GOT3 (cell line): ENCODE measurements around the gene DDX55.
"Not testable (repeated sequence)": the region's sequence is repeated elsewhere in the genome, so short reads cannot be mapped to it uniquely, and the experiment has no call there.

Source experiments
- DNase-seq: peaks from one replicate; lab custom pipeline; 2025; ENCODE audit warnings: mixed read lengths; lab: John Stamatoyannopoulos, UW

DDX55 gene, protein sequence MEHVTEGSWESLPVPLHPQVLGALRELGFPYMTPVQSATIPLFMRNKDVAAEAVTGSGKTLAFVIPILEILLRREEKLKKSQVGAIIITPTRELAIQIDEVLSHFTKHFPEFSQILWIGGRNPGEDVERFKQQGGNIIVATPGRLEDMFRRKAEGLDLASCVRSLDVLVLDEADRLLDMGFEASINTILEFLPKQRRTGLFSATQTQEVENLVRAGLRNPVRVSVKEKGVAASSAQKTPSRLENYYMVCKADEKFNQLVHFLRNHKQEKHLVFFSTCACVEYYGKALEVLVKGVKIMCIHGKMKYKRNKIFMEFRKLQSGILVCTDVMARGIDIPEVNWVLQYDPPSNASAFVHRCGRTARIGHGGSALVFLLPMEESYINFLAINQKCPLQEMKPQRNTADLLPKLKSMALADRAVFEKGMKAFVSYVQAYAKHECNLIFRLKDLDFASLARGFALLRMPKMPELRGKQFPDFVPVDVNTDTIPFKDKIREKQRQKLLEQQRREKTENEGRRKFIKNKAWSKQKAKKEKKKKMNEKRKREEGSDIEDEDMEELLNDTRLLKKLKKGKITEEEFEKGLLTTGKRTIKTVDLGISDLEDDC

DNA sequence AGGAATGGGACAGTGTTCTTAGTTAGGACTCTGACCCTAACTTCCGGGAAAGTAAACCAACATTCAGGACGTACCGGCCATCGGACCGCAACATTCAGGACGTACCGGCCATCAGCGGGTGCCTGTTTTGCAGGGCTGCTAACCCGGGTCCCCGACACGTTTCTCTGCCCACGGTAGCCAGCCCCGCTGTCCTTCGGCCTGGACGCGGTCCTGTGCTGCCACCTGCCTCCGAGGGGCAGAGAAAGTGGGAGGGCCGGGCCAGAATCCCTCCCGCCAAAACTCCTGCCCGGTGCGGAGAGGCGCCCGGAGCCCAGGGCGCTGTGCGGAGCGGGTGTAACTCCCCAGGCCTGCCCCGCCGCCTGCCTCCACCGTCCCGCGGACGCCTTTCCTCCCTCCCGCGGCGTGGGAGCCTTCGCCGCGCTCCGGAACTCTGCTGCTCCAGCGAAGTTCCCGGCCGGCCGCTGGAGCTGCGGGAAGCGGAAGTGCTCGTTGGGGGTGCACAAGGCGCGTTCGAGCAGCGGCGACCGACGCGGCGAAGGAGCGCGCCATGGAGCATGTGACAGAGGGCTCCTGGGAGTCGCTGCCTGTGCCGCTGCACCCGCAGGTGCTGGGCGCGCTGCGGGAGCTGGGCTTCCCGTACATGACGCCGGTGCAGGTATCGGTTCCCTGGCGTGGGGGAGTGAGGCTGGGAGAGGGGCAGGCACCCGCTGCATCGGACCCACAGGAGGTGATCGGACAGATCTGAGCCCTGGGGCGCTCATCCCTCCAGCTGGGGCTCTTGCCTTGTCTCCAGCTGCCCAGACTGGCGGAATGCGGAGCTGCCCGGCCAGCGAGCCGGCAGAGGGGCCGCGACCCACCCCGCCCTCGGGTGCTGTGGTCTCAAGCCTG is at the start of gene DDX55:
TSS of gene DDX55 (plus strand) at position 498 of the 888 bp plus-strand sequence. CDS start at position 548, 50 bp downstream.
- DNase-seq, result peak; percentile 42

DNA sequence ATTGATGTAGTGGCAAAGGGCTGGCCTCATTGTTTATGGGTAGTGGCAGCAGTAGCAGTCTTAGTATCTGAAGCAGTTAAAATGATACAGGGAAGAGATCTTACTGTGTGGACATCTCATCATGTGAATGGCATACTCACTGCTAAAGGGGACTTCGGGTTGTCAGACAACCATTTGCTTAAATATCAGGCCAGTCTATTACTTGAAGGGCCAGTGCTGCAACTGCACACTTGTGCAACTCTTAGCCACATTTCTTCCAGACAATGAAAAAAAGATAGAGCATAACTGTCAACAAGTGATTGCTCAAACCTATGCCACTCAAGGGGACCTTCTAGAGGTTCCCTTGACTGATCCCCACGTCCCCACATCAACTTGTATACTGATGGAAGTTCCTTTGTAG is 47.8 kb upstream of the DDX55 start:
- DNase-seq, result not testable (repeated sequence)

DNA sequence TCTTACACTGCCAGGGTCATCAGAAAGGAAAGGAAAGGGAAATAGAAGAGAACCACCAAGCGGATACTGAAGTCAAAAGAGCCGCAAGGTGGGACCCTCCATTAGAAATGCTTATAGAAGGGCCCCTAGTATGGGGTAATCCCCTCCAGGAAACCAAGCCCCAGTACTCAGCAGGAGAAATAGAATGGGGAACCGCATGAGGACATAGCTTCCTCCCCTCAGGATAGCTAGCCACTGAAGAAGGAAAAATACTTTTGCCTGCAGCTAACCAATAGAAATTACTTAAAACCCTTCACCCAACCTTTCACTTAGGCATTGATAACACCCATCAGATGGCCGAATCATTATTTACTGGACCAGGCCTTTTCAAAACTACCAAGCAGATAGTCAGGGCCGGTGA is 47.1 kb upstream of the DDX55 start:
- DNase-seq, result not testable (repeated sequence)

DNA sequence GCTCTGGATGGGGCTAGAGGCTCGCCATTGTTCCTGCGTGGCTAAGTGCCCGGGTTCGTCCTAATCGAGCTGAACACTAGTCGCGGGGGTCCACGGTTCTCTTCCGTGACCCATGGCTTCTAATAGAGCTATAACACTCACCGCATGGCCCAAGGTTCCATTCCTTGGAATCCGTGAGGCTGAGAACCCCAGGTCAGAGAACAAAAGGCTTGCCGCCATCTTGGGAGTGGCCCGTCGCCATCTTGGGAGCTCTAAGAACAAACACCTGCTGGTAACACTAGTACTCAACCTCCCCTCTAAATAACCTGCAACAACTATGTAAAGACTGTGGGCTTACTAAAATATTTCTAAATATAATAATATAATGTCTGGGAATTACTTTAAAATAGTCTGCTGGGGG is 43.4 kb upstream of the DDX55 start:
- DNase-seq, result not testable (repeated sequence)

DNA sequence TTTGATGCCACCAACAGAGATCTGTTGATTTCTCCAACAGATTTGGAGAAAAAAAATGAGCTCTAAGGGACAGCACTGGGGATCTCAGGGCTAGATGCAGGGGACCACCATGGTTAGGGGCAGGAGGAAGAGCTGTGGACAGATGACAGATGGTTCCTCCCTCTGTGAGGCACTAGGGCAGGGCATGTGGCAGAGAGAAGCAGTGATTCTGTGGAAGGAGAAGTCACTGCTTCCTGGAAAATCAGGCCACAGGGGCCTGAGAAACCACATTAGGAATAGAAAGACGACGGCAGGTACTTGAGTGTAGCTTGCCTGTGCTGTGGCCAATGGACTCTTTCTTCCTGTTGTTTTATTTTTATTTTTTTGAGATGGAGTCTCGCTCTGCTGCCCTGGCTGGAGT is 42.4 kb upstream of the DDX55 start:
- no peak for DNase-seq

DNA sequence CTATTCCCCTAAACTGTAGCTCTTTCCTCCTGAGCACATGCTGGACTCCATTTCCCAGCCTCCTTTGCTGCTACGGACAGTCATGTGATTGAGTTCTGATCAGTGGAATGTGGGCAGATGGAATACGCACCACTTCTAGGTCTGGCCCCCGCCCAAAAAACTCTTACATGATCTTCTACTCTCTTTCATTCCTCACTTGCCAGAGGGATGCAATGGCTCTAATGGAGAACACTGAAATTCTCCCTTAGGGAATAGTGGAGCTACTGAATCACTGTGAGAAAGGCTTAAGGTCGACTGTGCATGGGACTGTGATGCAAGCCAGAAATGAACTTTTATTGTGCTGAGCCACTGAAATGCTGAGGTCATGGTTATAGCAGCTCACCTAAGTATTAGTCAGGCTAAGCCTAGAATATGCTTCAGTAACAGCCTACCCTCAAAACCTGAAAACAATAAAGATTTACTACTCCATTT is 30.5 kb upstream of the DDX55 start:
- peak; percentile 44 for DNase-seq

DNA sequence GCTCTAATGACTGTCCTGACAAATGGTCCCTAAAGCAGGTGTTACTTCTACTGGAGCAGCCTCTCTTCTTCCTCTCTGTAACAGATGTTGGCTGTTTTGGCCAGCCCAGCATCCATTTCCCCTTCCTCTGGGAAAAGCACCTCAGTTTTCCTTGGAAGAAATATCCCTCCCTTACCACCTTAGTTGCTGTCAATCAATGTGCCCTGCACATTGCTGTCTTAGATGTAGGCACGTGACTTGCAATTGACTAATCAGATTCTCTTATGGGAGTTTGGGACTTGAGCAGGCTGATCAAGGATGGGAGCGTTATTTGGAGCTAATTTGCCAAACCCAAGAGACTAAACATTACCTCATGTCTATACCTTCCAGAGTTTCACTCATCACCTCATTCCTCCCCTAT is 29.5 kb upstream of the DDX55 start:
- no peak for DNase-seq

DNA sequence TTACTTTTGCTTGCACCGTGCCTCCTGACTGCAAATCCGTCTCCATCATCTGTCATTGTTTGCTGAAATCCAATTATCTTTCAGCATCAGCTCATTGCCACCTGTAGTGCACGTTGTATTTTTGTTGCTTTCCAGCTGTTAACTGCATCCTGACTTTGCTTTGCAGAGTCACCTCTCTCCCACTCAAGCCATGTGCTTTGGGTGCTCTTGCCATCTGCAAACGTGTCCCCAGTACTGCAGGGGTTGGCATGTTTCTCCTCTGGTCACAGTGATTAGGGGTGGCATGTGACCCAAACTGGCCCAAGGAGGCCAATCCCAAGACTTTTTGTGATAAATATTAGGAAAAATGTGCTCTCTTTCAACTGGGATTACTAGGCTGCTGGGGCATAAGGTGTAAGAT is 28.0 kb upstream of the DDX55 start:
- DNase-seq, result no peak

DNA sequence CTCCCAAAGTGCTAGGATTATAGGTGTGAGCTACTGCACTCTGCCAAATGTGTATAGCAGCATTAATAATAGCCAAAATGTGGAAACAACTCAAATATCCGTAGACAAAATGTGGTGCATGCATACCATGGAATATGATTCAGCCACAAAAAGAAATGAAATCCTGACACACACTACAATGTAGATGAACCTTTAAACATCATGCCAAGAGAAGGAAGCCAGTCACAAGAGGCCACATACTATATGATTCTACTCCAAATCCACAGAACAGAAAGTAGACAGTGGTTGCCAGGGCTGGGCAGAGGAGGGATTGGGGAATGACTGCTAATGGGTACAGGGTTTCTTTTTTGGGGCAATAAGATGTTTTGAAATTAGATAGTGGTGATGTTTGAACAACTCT is 25.3 kb upstream of the DDX55 start:
- no peak for DNase-seq

DNA sequence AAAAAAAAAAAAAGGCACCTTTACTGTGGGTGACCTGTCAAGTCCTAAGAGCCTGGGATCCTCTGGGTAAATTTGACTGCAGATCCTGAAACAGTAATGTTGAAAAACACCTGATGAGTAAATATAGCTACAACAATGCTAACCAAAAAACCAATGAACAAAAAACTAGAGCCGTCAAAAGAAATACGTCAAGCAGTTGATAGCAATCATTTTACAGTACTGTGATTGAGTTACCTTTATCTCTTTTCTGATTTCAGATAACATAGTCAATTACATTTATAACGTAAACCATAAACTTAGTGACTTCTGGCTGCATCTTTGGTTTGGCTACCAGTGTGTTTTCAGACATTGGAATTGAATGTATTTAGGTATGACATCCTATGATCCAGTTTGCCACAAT is 23.7 kb upstream of the DDX55 start:
- no peak for DNase-seq

DNA sequence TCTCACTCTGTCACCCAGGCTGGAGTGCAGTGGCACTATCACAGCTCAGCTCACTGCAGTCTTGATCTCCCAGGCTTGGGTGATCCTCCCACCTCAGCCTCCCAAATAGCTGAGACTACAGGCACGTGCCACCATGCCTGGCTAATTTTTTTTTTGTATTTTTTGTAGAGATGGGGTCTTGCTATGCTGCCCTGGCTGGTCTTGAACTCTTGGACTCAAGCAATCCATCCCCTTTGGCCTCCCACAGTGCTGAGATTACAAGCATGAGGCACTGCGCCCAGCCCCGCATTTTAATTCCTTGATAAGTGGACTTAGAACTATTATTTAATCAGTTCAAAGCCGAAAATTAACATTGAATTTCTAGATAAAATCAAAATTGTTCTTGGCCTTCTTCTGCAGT is 23.1 kb upstream of the DDX55 start:
- DNase-seq, result not testable (repeated sequence)

DNA sequence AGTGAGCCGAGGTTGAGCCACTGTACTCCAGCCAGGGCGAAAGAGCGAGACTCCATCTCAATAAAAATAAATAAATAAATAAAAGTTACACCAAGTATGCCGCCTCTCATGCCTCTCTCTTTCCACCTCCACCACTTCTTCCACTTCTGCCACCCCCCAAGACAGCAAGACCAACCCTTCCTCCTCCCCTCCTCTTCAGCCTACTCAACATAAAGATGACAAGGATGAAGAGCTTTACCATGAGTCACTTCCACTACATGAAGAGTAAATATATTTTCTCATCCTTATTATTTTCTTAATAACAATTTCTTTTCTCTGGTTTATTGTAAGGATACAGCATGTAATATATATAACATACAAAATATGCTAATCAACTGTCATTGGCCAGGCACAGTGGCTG is 21.1 kb upstream of the DDX55 start:
- no peak for DNase-seq

DNA sequence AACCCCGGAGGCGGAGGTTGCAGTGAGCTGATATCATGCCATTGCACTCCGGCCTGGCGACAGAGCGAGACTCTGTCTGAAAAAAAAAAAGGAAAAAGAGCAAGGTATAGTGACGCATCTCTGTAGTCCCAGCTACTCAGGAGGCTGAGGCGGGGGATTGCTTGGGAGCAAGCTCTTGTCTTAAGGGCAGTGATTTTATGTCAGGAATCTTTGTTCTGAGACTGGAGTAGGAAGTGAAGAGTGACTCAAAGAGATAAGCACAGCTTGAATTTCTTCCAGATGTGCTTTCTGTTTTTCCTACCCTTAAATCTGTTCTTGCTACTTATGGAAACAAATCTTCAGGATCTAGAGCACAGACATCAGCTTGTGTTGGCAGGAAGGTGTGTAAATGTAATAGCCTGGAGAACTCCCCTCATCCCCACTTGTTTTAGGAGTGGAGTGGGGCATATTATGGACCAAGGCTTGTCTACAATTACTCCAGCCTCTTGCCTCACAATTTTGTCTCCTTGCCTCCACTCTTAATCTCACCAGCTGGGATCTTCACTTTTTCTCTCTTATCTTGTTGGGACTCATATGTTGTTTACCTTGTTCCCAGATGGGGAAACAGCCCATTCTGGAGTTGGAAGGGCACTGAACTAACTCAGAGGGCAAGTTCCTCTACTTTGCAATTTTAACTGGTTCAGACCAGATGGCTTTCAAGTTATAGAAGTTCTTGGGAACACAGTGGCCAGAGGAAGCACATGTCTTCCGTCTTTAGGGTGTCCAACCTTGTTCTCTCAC is 10.0 kb upstream of the DDX55 start:
- DNase-seq, result no peak

DNA sequence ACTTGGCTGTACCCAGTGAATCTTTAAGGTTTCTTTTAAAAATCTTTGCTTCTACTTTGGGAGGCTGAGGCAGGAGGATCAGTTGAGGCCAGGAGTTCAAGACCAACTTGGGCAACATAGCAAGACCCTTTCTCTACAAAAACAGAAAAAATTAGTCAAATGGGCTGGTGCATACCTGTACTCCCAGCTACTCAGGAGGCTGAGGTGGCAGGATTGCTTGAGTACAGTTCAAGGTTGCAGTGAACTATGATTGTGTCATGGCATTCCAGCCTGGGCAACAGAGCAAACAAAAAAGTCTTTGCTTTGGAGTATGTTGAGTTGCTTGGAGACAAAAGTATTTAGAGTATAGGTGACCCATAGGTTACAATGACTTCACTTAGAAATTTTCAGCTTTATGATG is 6.2 kb upstream of the DDX55 start:
- no peak for DNase-seq

DNA sequence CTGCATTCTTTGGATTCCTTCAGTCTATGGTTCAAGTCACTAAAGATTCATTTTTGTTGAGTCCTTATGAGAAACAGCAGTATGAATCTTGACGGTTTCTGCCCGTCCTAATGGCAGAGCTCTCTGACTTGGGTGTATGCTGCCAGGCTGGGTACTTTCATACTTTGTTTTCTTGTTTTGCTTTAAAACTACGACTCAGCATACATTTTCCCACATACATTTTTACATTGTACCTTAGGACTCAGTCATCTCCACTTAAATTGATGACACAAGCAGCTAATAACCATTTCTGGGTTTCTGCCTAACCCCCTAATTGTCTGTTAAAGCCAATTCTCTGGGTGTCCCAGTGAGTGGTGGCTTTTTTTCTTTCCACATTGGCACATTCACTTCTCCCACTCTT is 4.8 kb upstream of the DDX55 start:
- DNase-seq, result no peak

DNA sequence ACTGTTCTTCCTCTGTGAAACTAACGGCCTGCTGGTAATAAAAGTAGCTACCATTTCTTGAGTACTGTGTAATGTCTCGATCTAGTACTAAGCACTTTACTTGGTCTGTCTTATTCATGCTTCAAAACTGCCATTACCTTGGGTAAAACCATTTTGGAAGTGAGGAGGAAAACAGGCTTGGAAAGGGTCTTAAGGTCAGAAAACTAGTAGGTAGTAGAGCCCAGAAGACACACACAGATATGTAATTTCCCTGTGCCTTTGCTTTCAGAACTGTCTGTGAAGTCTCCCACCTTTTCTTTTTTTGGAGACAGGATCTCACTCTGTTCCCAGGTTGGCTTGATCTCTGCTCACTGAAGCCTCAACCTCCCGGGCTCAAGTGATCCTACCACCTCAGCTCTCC is 3.4 kb upstream of the DDX55 start:
- DNase-seq, result no peak

DNA sequence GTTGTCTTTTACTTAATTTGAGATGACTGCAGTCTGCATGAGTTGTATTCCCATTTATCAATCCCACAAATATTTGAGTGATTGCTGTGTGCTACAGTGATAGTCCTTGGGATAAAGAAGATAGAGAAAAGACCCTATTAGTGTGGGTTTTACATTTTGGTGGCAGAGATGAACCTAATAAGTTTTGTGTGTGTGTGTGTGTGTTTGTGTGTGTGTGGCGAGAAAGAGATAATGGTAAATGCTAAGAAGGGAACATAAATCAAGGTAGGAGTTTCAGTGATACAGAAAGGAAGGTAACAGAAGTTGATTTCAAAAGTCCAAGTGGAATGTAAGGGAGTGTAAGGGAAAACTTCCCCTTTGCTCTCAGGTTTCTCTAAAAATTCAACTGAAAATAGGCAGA is 2.6 kb upstream of the DDX55 start:
- no peak for DNase-seq

DNA sequence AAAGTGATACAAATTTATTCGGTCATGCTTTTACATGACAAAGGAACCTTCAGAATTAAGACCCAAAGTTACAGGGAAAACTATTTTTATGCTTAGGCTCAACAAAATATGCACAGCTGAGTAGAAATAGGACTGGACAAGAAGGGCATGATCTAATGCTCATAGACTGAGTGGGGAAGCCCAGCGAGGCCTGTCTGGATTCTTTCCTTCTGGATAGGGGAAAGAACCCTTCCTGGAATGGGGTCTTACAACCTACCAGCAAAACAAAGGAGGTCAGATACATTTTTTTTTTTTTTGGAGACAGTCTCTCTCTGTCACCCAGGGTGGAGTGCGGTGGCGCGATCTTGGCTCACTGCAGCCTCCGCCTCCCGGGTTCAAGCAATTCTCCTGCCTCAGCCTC is 2.2 kb upstream of the DDX55 start:
- no peak for DNase-seq

DNA sequence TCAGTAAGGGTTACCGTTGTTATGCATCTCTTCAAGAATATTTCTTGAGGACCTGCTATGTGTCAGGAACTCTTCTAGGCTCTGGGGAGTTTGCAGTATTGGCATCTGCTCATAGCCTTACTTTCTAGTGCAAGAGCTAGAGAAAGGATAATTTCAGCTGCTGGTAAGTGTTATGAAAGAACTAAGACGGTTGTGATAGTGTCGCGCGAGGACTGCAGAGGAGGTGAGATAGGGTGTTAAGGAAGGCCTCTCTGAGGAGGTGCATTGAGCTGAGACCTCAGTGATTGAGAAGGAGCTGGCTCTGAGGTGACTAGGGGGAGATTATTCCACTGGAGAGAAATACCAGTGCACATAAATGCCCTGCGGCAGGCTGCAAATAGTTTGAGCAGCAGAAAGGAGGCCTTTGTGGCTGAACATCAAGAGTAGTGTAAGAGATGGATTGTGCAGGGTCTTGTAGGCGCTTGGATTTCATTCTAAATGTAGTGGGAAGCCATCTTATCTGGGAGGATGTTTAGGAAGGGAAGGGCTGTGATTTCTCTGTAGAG is 824 bp downstream of the DDX55 start:
- no peak for DNase-seq

DNA sequence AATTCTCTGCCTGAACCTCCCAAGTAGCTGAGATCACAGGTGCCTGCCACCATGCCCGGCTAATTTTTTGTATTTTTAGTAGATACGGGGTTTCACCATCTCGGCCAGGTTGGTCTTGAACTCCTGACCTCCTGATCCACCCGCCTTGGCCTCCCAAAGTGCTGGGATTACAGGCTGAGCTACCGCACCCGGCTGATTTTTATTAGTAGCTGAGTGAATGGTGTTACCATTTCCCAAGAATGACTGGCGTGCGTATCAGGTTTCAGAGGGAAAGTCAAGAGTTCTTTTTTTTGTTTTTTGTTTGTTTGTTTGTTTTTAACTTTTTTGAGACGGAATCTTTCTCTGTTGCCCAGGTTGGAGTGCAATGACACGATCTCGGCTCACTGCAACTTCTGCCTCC is 1.6 kb downstream of the DDX55 start:
- not testable (repeated sequence) for DNase-seq

DNA sequence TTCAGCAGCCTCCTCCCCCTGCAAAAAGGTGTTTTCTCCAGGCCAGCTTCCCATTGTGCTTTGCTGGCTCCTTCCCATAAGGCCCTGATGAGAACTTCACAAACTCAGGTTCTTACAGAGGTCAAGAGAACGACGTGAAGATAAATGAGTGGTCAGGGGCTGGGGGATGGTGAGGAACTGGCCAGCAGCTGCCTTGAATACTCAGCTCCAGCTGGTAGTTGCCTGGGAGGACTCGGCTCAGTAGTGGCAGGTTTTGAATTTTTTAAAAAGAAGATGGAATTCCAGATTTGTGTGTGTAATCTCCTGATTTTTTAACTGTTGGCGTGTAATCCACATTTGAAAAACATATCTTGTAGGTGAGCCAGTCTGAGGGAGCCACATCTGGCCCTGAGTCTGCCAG is 5.9 kb downstream of the DDX55 start:
- DNase-seq, result no peak

DNA sequence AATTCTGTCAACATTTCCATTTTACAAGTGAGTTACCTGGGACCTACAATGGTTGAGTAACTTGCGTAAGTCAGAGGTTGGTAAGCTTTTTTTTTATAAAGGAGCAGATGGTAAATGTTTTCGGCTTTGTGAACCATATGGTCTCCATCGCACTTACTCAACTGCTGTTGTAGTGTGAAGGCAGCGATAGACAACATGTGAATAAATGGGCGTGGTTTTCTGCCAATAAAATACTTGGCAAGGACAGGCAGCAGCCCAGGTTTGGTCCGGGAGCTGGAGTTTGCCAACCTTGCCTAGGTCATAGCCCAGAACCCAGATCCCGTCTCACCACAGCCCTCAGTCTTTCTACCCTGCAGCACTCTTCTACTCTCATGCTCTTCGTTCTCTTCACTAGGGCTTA is 6.3 kb downstream of the DDX55 start:
- no peak for DNase-seq
